ENCODE data around the gene SHLD2.
"Not testable (repeated sequence)": the region's sequence is repeated elsewhere in the genome, so short reads cannot be mapped to it uniquely, and the experiment has no call there.

GRCh38 chr10:87211848-87212247, 116.8 kb downstream of the SHLD2 start:
- TF ChIP-seq CTCF (IDR thresholded peaks at IDR 0.05 in 8 of 11, conservative IDR thresholded peaks at IDR 0.05 in 3 of 11); POLR2AphosphoS5 (IDR thresholded peaks at IDR 0.05); POLR2A (IDR thresholded peaks at IDR 0.05): not testable (repeated sequence)
